Kidney (tissue), 14 donors: ENCODE data around the gene PRDM15. TPM values are rescaled to one million over a fixed set of nuclear protein-coding genes. Genes with fewer than 3 reads are reported as not detected.

ENCODE experiments used
- DNase-seq, 5 donors: peaks; one replicate each; pipeline ENCODE4 v3.0.0-alpha.2; 2013 to 2020
- FAIRE-seq: peaks from 2 replicates; lab custom pipeline; 2012; peaks lifted over from hg19 to GRCh38; lab: Jason Lieb, UNC
- H3K27ac ChIP-seq, 2 donors: one replicate each; pipeline ENCODE4 v1.7.0; 2013; ENCODE audit warnings: low read depth in 2 of 2, low read length in 2 of 2, inconsistent platforms in 1 of 2
- H3K27me3 ChIP-seq: one replicate; pipeline ENCODE4 v1.7.1; 2013; ENCODE audit warnings: low read length, inconsistent platforms; ENCODE audit not compliant: control insufficient read depth, insufficient read depth
- H3K36me3 ChIP-seq, 3 donors: one replicate each; pipeline versions ENCODE4 v1.7.0 to v1.7.1; 2013; ENCODE audit warnings: low read length in 3 of 3, control low read depth in 1 of 3, inconsistent platforms in 1 of 3; ENCODE audit not compliant: insufficient read depth in 3 of 3, control insufficient read depth in 2 of 3
- H3K4me1 ChIP-seq, 3 donors: one replicate each; pipeline versions ENCODE4 v1.7.0 to v1.7.1; 2013; ENCODE audit warnings: low read length in 3 of 3, inconsistent platforms in 1 of 3, low read depth in 1 of 3; ENCODE audit not compliant: control insufficient read depth in 2 of 3, insufficient read depth in 2 of 3
- H3K4me3 ChIP-seq, 3 donors: one replicate each; pipeline versions ENCODE4 v1.7.0 to v1.8.1; 2013; ENCODE audit warnings: low read length in 3 of 3, control low read depth in 1 of 3, inconsistent platforms in 1 of 3
- H3K9ac ChIP-seq, 3 donors: one replicate each; pipeline versions ENCODE4 v1.7.0 to v1.7.1; 2013; ENCODE audit warnings: low read length in 3 of 3, control low read depth in 1 of 3, inconsistent platforms in 1 of 3
- H3K9me3 ChIP-seq, 3 donors: one replicate each; pipeline versions ENCODE4 v1.7.0 to v1.7.1; 2013; ENCODE audit warnings: low read length in 3 of 3, control low read depth in 1 of 3, inconsistent platforms in 1 of 3; ENCODE audit not compliant: control insufficient read depth in 2 of 3, insufficient read depth in 1 of 3
- intact Hi-C: fragments of 100-400 bp; cut with DNase I; formaldehyde crosslinking; loops from one replicate; pipeline ENCODE4 v1.11.1; 2022
- polyA plus RNA-seq: library from polyadenylated mRNA; stranded (reverse); fragments of 350-450 nt; fragmentation: Illumina TruSeq; extraction: RNeasy Lipid Tissue Mini Kit (QIAGEN cat#74804); gene quantifications from one replicate; pipeline ENCODE4 v1.2.3, GENCODE V29; 2014; ENCODE audit warnings: low read depth, low replicate concordance; ENCODE audit not compliant: insufficient read depth
- total RNA-seq: library from RNA; stranded (reverse); fragmentation: NEBNext Ultra II Directional; extraction: Animal tissue kit (Norgen Biotek cat#: 25700); gene quantifications from one replicate; pipeline ENCODE4 v1.2.1, GENCODE V29; 2021
- TF ChIP-seq, protein P1 (sequence below): IDR thresholded peaks from 3 replicates; pipeline ENCODE4 v1.5.1; 2012; ENCODE audit warnings: mild to moderate bottlenecking, moderate library complexity, borderline replicate concordance; ENCODE audit not compliant: insufficient read depth; ENCODE audit errors: extremely low read depth
- donor health status: control.
- donor health status: control.
- donor health status: control.
- donor health status: control.
- donor health status: control.
- donor health status: DM: yes; HTN: yes; CAD: no.
- donor health status: Normal renal cell carcinoma (clear cell type).

Gene PRDM15
- total and polyA plus RNA-seq, 2 donors from 2014 or later, result 1.3 to 8.4 TPM

DNA sequence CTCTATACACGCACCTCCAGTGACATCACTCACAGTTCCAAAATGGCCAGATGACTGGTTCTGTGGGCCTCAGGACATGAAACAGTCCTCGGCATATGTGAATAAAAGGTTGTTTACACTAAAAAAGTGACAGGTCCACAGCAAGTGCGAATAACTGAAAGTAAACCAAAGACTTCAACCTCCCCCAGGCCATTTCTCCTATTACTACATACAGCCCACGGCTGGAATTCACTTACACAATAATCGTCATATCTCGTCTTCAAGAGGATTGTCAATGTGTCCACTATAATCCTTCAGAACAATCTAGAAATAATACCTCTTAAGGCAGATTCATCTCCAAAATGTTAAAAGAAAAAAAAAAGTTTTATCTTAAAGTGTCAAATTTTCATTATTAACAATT, 1.9 kb upstream of the PRDM15 start:
- H3K9me3 ChIP-seq, result no peaks in the 10 kb centered on the region
- DNase-seq (no peak), FAIRE-seq (no peak)
- no peaks in the 10 kb centered on the region for H3K36me3 ChIP-seq
- no peak overlapping the region for H3K4me3 ChIP-seq
- H3K27me3 ChIP-seq, result no peaks in the 10 kb centered on the region
- TF ChIP-seq, protein P1, sequence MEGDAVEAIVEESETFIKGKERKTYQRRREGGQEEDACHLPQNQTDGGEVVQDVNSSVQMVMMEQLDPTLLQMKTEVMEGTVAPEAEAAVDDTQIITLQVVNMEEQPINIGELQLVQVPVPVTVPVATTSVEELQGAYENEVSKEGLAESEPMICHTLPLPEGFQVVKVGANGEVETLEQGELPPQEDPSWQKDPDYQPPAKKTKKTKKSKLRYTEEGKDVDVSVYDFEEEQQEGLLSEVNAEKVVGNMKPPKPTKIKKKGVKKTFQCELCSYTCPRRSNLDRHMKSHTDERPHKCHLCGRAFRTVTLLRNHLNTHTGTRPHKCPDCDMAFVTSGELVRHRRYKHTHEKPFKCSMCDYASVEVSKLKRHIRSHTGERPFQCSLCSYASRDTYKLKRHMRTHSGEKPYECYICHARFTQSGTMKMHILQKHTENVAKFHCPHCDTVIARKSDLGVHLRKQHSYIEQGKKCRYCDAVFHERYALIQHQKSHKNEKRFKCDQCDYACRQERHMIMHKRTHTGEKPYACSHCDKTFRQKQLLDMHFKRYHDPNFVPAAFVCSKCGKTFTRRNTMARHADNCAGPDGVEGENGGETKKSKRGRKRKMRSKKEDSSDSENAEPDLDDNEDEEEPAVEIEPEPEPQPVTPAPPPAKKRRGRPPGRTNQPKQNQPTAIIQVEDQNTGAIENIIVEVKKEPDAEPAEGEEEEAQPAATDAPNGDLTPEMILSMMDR, result no peak
- no peak overlapping the region for H3K27ac ChIP-seq
- intact Hi-C loops, result no loop called here
- peaks cover 0 to 3% (median 2%) of the 10 kb centered on the region in 3 donors for H3K4me1 ChIP-seq
- H3K9ac ChIP-seq, result no peak overlapping the region

DNA sequence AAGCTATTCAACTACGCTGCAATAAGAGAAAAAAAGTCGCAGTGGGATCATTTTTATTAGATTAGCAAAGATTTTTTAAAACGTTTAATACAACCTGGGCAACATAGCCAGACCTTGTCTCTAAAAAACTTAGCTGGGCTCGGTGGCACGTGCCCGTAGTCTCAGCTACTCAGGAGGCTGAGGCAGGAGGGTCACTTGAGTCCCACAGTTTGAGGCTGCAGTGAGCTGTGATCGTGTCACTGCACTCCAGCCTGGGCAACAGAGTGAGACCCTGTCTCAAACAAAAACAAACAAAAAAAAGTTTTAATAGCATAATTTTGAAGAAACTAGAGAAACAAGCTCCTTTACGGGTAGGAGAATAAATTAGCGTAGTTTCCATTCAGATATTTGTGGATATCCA, 1.0 kb upstream of the PRDM15 start:
- intact Hi-C loops, result no loop called here
- DNase-seq, result no peak
- no peak for FAIRE-seq
- H3K9me3 ChIP-seq, result no peaks in the 10 kb centered on the region
- TF ChIP-seq, protein P1, result no peak
- no peaks in the 10 kb centered on the region for H3K36me3 ChIP-seq
- H3K27ac ChIP-seq, result no peak overlapping the region
- H3K4me1 ChIP-seq, result peaks cover 0 to 3% (median 2%) of the 10 kb centered on the region in 3 donors
- H3K27me3 ChIP-seq, result no peaks in the 10 kb centered on the region
- H3K4me3 ChIP-seq, result peak overlapping the region in 2 of 3 donors; percentile 63 to 82
- peak overlapping the region in 2 of 3 donors; percentile 42 to 78 for H3K9ac ChIP-seq

DNA sequence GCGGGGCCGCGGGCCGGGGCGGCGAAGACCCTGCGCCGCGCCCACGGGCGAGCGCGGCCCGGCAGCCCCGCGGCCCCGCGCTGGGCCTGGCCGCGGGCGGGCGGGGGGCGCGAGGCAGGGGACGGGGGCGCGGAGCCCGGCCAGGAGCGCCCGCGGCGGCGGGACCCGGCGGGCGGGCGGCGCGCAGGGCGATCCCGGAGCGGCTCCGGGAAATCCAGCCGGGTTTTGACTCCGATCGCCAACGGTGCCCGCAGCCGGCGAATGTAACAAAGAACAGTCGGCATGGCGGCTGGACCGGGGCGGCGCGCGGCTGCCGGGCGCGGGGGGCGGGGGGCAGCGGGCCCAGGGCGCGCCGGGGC, 334 bp downstream of the PRDM15 start:
- no peaks in the 10 kb centered on the region for H3K36me3 ChIP-seq
- H3K4me3 ChIP-seq, result peak overlapping the region in 1 of 3 donors; percentile 86
- H3K9ac ChIP-seq, result peak overlapping the region in 1 of 3 donors; percentile 62
- H3K27me3 ChIP-seq, result no peaks in the 10 kb centered on the region
- H3K4me1 ChIP-seq, result peaks cover 0 to 3% (median 2%) of the 10 kb centered on the region in 3 donors
- no peaks in the 10 kb centered on the region for H3K9me3 ChIP-seq
- intact Hi-C loops, result no loop called here
- TF ChIP-seq, protein P1, result no peak
- FAIRE-seq (no peak), DNase-seq (peak; percentile 83 to 94 (median 89))
- H3K27ac ChIP-seq, result no peak overlapping the region
